Trophoblast cell (in vitro differentiated cells and primary cell): ENCODE measurements around the gene HMOX2.

Experiments
- DNase-seq, 2 donors: peaks; one replicate each; pipeline ENCODE4 v3.0.0-alpha.2; 2016
- H2AFZ ChIP-seq: 2 replicates; pipeline ENCODE4 v1.6.1; 2013; ENCODE audit warnings: low read length, moderate library complexity, mild to moderate bottlenecking; ENCODE audit not compliant: insufficient read depth, poor library complexity
- H2AK5ac ChIP-seq: 2 replicates; pipeline ENCODE4 v1.6.1; 2013; ENCODE audit warnings: mild to moderate bottlenecking, low read length
- H2BK120ac ChIP-seq: 2 replicates; pipeline ENCODE4 v1.6.1; 2013; ENCODE audit warnings: low read length, mild to moderate bottlenecking, moderate library complexity; ENCODE audit not compliant: insufficient read depth, poor library complexity
- H2BK12ac ChIP-seq: 2 replicates; pipeline ENCODE4 v1.6.1; 2013; ENCODE audit warnings: mild to moderate bottlenecking, low read length, moderate library complexity
- H2BK5ac ChIP-seq: 2 replicates; pipeline ENCODE4 v1.6.1; 2013; ENCODE audit warnings: low read length, low read depth, moderate library complexity, mild to moderate bottlenecking; ENCODE audit not compliant: poor library complexity
- H3K14ac ChIP-seq: 2 replicates; pipeline ENCODE4 v1.6.1; 2013; ENCODE audit warnings: mild to moderate bottlenecking, low read length
- H3K18ac ChIP-seq: 2 replicates; pipeline ENCODE4 v1.6.1; 2013; ENCODE audit warnings: mild to moderate bottlenecking, low read length
- H3K23ac ChIP-seq: 2 replicates; pipeline ENCODE4 v1.6.1; 2013; ENCODE audit warnings: low read length
- H3K27ac ChIP-seq: 2 replicates; pipeline ENCODE4 v1.5.1; 2013; ENCODE audit warnings: low read depth, mild to moderate bottlenecking, inconsistent platforms, low read length, moderate library complexity
- H3K27me3 ChIP-seq: 2 replicates; pipeline ENCODE4 v1.6.1; 2013; ENCODE audit warnings: inconsistent platforms, mild to moderate bottlenecking, low read length, moderate library complexity; ENCODE audit not compliant: insufficient read depth
- H3K36me3 ChIP-seq, 2 experiments: 1 replicate in 1 of 2; 2 replicates in 1 of 2; pipeline ENCODE4 v1.6.1; 2013; ENCODE audit warnings: low read length in 2 of 2, mild to moderate bottlenecking in 2 of 2, moderate library complexity in 1 of 2; ENCODE audit not compliant: insufficient read depth in 2 of 2, control insufficient read depth in 1 of 2
- H3K4ac ChIP-seq: 2 replicates; pipeline ENCODE4 v1.6.1; 2013; ENCODE audit warnings: low read depth, mild to moderate bottlenecking, low read length, moderate library complexity
- H3K4me1 ChIP-seq, 2 experiments: 1 replicate in 1 of 2; 2 replicates in 1 of 2; pipeline ENCODE4 v1.6.1; 2013; ENCODE audit warnings: low read length in 2 of 2, mild to moderate bottlenecking in 2 of 2, moderate library complexity in 1 of 2; ENCODE audit not compliant: insufficient read depth in 2 of 2, control insufficient read depth in 1 of 2
- H3K4me2 ChIP-seq: 2 replicates; pipeline ENCODE4 v1.6.1; 2013; ENCODE audit warnings: inconsistent platforms, mild to moderate bottlenecking, low read length, moderate library complexity
- H3K4me3 ChIP-seq: 2 replicates; pipeline ENCODE4 v1.5.1; 2013; ENCODE audit warnings: mild to moderate bottlenecking, low read depth, low read length, inconsistent platforms
- H3K79me1 ChIP-seq: one replicate; pipeline ENCODE4 v1.6.1; 2013; ENCODE audit warnings: low read length
- H3K79me2 ChIP-seq: 2 replicates; pipeline ENCODE4 v1.6.1; 2013; ENCODE audit warnings: low read length, mild to moderate bottlenecking; ENCODE audit not compliant: control insufficient read depth, insufficient read depth, poor library complexity
- H3K9ac ChIP-seq: 2 replicates; pipeline ENCODE4 v1.6.1; 2013; ENCODE audit warnings: mild to moderate bottlenecking, low read length
- H3K9me3 ChIP-seq: 2 replicates; pipeline ENCODE4 v1.6.1; 2013; ENCODE audit warnings: low read depth, mild to moderate bottlenecking, control low read depth, inconsistent platforms, low read length; ENCODE audit not compliant: insufficient read depth
- H4K12ac ChIP-seq: 2 replicates; pipeline ENCODE4 v1.6.1; 2013; ENCODE audit warnings: low read depth, mild to moderate bottlenecking, low read length, moderate library complexity
- H4K8ac ChIP-seq: 2 replicates; pipeline ENCODE4 v1.6.1; 2013; ENCODE audit warnings: low read depth, mild to moderate bottlenecking, low read length, moderate library complexity
- H4K91ac ChIP-seq: one replicate; pipeline ENCODE4 v1.6.1; 2013; ENCODE audit warnings: low read depth, mild to moderate bottlenecking, low read length, moderate library complexity
- WGBS: extraction: QIAGEN DNeasy Blood & Tissue Kit; methylation state at CpG from one replicate; pipeline ENCODE4 v1.1.7; 2013; ENCODE audit warnings: missing lambda C conversion rate; ENCODE audit not compliant: insufficient read length, insufficient coverage; ENCODE audit errors: extremely low coverage; 5-methylcytosine and 5-hydroxymethylcytosine counted together

The HMOX2 gene

DNA sequence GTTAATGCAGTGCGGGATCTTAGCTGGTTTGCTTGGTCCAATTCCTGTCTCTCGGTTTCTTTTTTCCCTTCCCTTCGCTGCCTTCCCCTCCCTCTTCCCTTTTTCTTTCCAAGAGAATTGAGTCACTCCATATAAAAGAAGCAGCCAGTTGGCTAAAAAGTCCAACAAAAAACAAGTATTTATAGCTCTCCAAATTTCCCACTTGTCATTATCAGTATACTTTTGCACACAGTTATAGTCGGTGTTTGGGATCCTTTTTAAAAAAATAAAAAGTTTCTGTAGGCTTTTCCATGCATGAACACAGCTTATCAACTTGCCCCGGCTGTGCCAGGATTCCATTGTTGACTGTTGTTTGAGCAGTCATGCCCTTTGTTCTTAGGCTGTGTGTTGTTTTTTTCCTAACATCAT, 24.9 kb downstream of the HMOX2 start:
- Histone ChIP-seq H4K8ac (no peak overlapping the region), H2BK120ac (no peak overlapping the region), H3K4ac (no peak overlapping the region), H3K79me1 (no peaks in the 10 kb centered on the region), H4K91ac (no peak overlapping the region), H3K27ac (peak overlapping the region; percentile 81), H3K14ac (no peak overlapping the region), H3K27me3 (no peaks in the 10 kb centered on the region), H2BK12ac (no peak overlapping the region), H3K23ac (no peak overlapping the region), H3K18ac (no peak overlapping the region), H2AFZ (no peak overlapping the region), H3K36me3 (peaks cover 3 to 4% of the 10 kb centered on the region in 2 experiments), H4K12ac (no peak overlapping the region), H2AK5ac (no peak overlapping the region), H2BK5ac (no peak overlapping the region), H3K79me2 (peaks cover 2% of the 10 kb centered on the region), H3K9ac (no peak overlapping the region), H3K4me2 (no peak overlapping the region), H3K4me1 (peaks cover 8 to 15% of the 10 kb centered on the region in 2 experiments), H3K4me3 (no peak overlapping the region), H3K9me3 (peaks cover 4% of the 10 kb centered on the region)
- no peak for DNase-seq
- WGBS = no CpG with 5 or more reads among the region's 5 CpGs

DNA sequence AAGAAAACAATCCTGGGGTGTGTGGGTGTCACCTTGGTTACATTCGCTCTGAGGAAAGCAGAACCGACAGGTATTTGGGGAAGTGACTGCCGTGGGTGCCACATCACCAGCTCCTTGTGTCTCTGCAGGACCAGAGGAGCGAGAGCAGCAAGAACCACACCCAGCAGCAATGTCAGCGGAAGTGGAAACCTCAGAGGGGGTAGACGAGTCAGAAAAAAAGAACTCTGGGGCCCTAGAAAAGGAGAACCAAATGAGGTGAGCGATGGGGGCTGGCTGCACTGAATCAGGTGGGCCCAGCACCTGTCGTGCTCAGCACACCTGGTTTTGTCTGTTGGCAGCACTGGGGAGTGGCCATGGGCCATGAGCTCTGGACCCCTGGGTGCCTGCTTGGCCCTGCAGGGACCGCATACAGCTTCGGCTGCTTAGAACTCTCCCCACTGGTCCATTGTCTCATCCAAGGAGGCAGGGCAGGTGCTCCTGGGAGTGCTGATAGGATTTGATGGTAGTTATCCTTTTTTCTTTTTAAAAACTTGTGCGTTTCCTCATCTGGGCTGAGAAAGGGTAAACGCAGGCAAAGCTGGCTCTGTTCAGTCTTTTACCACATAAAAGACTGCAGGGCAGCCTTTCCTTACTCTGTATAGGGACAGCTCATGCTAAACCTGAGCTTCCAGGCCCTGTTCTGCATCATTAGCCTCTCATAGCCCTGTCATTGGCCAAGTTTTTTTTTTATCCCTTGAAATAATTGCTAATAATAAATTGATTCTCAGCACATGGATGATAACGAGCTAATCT, 29.4 kb downstream of the HMOX2 start:
- Histone ChIP-seq H3K14ac (no peak overlapping the region), H3K4me1 (peaks cover 1 to 5% of the 10 kb centered on the region in 2 experiments), H4K12ac (no peak overlapping the region), H3K27me3 (no peaks in the 10 kb centered on the region), H2BK5ac (no peak overlapping the region), H2BK12ac (no peak overlapping the region), H2AFZ (no peak overlapping the region), H3K79me2 (peaks cover 2% of the 10 kb centered on the region), H3K4me2 (no peak overlapping the region), H3K18ac (no peak overlapping the region), H3K4me3 (peak overlapping the region; percentile 8), H3K79me1 (no peaks in the 10 kb centered on the region), H4K8ac (no peak overlapping the region), H3K9ac (peak overlapping the region; percentile 29), H3K27ac (no peak overlapping the region), H3K4ac (no peak overlapping the region), H4K91ac (no peak overlapping the region), H2AK5ac (no peak overlapping the region), H3K36me3 (peaks cover 33 to 37% of the 10 kb centered on the region in 2 experiments), H3K9me3 (peaks cover 4% of the 10 kb centered on the region), H3K23ac (no peak overlapping the region), H2BK120ac (no peak overlapping the region)
- DNase-seq = no peak
- no CpG with 5 or more reads among the region's 13 CpGs for WGBS

DNA sequence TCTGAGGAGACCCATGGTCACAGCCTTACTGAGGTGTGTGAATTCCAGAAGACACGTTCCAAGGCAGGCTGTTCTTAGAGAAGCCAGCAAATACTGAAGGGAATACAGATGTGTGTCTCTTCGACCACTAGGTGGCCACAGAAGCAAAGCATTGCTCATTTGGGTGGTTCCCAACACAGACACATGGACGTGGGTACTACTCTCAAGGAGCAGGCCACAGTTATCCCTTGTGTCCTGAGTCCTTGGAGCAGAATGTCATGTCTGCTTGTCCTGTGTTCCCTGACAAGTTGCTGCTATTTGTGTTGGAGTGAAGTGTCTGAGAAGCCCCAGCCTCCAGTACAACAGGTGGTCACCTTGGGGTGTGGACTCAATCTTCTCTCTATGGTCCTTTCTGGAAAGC, 30.3 kb downstream of the HMOX2 start:
- Histone ChIP-seq H3K4ac (no peak overlapping the region), H3K36me3 (peaks cover 39 to 45% of the 10 kb centered on the region in 2 experiments), H3K4me1 (peaks cover 2 to 5% of the 10 kb centered on the region in 2 experiments), H4K8ac (no peak overlapping the region), H2AK5ac (no peak overlapping the region), H4K91ac (no peak overlapping the region), H3K79me2 (peaks cover 2% of the 10 kb centered on the region), H3K23ac (no peak overlapping the region), H4K12ac (no peak overlapping the region), H2BK12ac (no peak overlapping the region), H2BK5ac (no peak overlapping the region), H2BK120ac (no peak overlapping the region), H2AFZ (no peak overlapping the region), H3K18ac (no peak overlapping the region), H3K9me3 (peaks cover 4% of the 10 kb centered on the region), H3K4me2 (no peak overlapping the region), H3K27me3 (no peaks in the 10 kb centered on the region), H3K14ac (no peak overlapping the region), H3K4me3 (no peak overlapping the region), H3K79me1 (no peaks in the 10 kb centered on the region), H3K9ac (no peak overlapping the region), H3K27ac (no peak overlapping the region)
- no CpG with 5 or more reads among the region's 3 CpGs for WGBS
- peak; percentile 51 to 85 for DNase-seq

- H3K23ac ChIP-seq = no peak overlapping the region
- H4K91ac ChIP-seq = no peak overlapping the region
- no peak overlapping the region for H3K4me3 ChIP-seq
- H4K12ac ChIP-seq = no peak overlapping the region
- H3K27me3 ChIP-seq = no peaks in the 10 kb centered on the region
- no peak overlapping the region for H2BK120ac ChIP-seq
- no peaks in the 10 kb centered on the region for H3K79me2 ChIP-seq
- H2AFZ ChIP-seq = no peak overlapping the region
- H3K9ac ChIP-seq = no peak overlapping the region
- peaks cover 52 to 57% of the 10 kb centered on the region in 2 experiments for H3K36me3 ChIP-seq
- H2BK12ac ChIP-seq = no peak overlapping the region
- H3K4me2 ChIP-seq = no peak overlapping the region
- no CpG with 5 or more reads among the region's 17 CpGs for WGBS
- no peak overlapping the region for H2AK5ac ChIP-seq
- H3K79me1 ChIP-seq = no peaks in the 10 kb centered on the region
- H3K27ac ChIP-seq = no peak overlapping the region
- H3K9me3 ChIP-seq = peaks cover 2% of the 10 kb centered on the region
- H3K14ac ChIP-seq = no peak overlapping the region
- no peak overlapping the region for H2BK5ac ChIP-seq
- no peak overlapping the region for H3K18ac ChIP-seq
- no peak for DNase-seq
- peaks cover 0 to 5% of the 10 kb centered on the region in 2 experiments for H3K4me1 ChIP-seq
- no peak overlapping the region for H3K4ac ChIP-seq
- H4K8ac ChIP-seq = no peak overlapping the region
Observed at GRCh38 chr16:4507588-4508345, 31.6 kb downstream of the HMOX2 start.
